H1 (cell line): ENCODE results near the gene FNDC5. TPM values are rescaled to one million over a fixed set of nuclear protein-coding genes. Genes with fewer than 3 reads are reported as not detected.
A peak's percentile ranks its signal among the peaks of the same experiment; 100 is the strongest.

Source experiments
- CTCF ChIA-PET: fragments of 300-600 bp; sonication (Branson Sonifier 250); formaldehyde crosslinking; loops from one replicate; lab custom pipeline; 2021; ENCODE audit not compliant: partially characterized antibody; lab: Charles Lee
- POLR2A ChIA-PET: fragments of 300-600 bp; sonication (Branson Sonifier 250); formaldehyde crosslinking; loops from one replicate; lab custom pipeline; 2021; ENCODE audit warnings: inconsistent platforms; ENCODE audit not compliant: partially characterized antibody; lab: Charles Lee
- DNase-seq, 2 experiments: peaks; one replicate each; pipeline versions ENCODE4 v3.0.0 to v3.0.0-alpha.2; 2010 to 2022; ENCODE audit warnings: low spot score in 2 of 2, low read depth in 1 of 2, mixed read lengths in 1 of 2
- FAIRE-seq: peaks from 2 replicates; lab custom pipeline; 2011; peaks lifted over from hg19 to GRCh38; lab: Jason Lieb, UNC
- H2AFZ ChIP-seq: 2 replicates; pipeline ENCODE4 v1.8.1; 2012; ENCODE audit warnings: low read length, inconsistent platforms
- H2AK5ac ChIP-seq: 2 replicates; pipeline ENCODE4 v1.6.1; 2013; ENCODE audit warnings: low read depth, low read length
- H2BK120ac ChIP-seq: replicated peaks from 2 replicates; pipeline ENCODE3; 2013; ENCODE audit warnings: low read depth, low read length, inconsistent platforms
- H2BK12ac ChIP-seq: 2 replicates; pipeline ENCODE4 v1.6.1; 2013; ENCODE audit warnings: low read depth, low read length
- H2BK15ac ChIP-seq: 2 replicates; pipeline ENCODE4 v1.6.1; 2013; ENCODE audit warnings: low read length
- H2BK20ac ChIP-seq: 2 replicates; pipeline ENCODE4 v1.6.1; 2013; ENCODE audit warnings: low read length
- H2BK5ac ChIP-seq: 2 replicates; pipeline ENCODE4 v1.6.1; 2013; ENCODE audit warnings: low read depth, low read length
- H3K14ac ChIP-seq: 2 replicates; pipeline ENCODE4 v1.6.1; 2013; ENCODE audit warnings: inconsistent platforms; ENCODE audit not compliant: insufficient read length
- H3K18ac ChIP-seq: 2 replicates; pipeline ENCODE4 v1.6.1; 2013; ENCODE audit warnings: low read length; ENCODE audit errors: extremely low read depth
- H3K23ac ChIP-seq: 2 replicates; pipeline ENCODE4 v1.6.1; 2013; ENCODE audit warnings: inconsistent platforms; ENCODE audit not compliant: insufficient read length
- H3K23me2 ChIP-seq: 2 replicates; pipeline ENCODE4 v1.6.1; 2013; ENCODE audit warnings: low read depth, low read length
- H3K27ac ChIP-seq: 2 replicates; pipeline ENCODE4 v1.6.1; 2011; ENCODE audit warnings: low read depth, low read length, inconsistent platforms
- H3K27me3 ChIP-seq, 4 experiments: replicated peaks in 1 of 4; 1 replicate in 1 of 4; 2 replicates in 3 of 4; pipeline versions ENCODE4 v1.6.1 to v1.8.1; 2011 to 2013; ENCODE audit warnings: low read length in 3 of 4, mild to moderate bottlenecking in 3 of 4, inconsistent platforms in 2 of 4, mixed read lengths in 2 of 4, moderate library complexity in 1 of 4; ENCODE audit not compliant: control insufficient read depth in 3 of 4, insufficient read depth in 3 of 4; ENCODE audit errors: extremely low read depth in 1 of 4
- H3K36me3 ChIP-seq, 4 experiments: 2 replicates each; pipeline versions ENCODE4 v1.6.1 to v1.8.1; 2011 to 2013; ENCODE audit warnings: mild to moderate bottlenecking in 4 of 4, low read length in 3 of 4, moderate library complexity in 2 of 4, control low read depth in 1 of 4, inconsistent platforms in 1 of 4; ENCODE audit not compliant: insufficient read depth in 4 of 4, control insufficient read depth in 2 of 4
- H3K4ac ChIP-seq: replicated peaks from 2 replicates; pipeline ENCODE3; 2013; ENCODE audit warnings: low read length, low read depth, mixed read lengths, inconsistent platforms; ENCODE audit not compliant: insufficient read length
- H3K4me1 ChIP-seq, 4 experiments: replicated peaks in 1 of 4; 1 replicate in 1 of 4; 2 replicates in 3 of 4; pipeline versions ENCODE4 v1.6.1 to v1.8.1; 2011 to 2013; ENCODE audit warnings: low read length in 3 of 4, inconsistent platforms in 2 of 4, mixed read lengths in 1 of 4; ENCODE audit not compliant: insufficient read depth in 4 of 4, control insufficient read depth in 3 of 4
- H3K4me2 ChIP-seq, 2 experiments: 2 replicates each; pipeline versions ENCODE4 v1.6.1 to v1.8.1; 2011 to 2013; ENCODE audit warnings: low read depth in 2 of 2, low read length in 2 of 2, control low read depth in 1 of 2, inconsistent platforms in 1 of 2, mild to moderate bottlenecking in 1 of 2; ENCODE audit not compliant: insufficient read depth in 1 of 2
- H3K4me3 ChIP-seq, 4 experiments: fragments of 200-600, 300-600 bp in 1 of 4; sonication (generic), shearing (Covaris generic), sonication (Bioruptor Twin) in 1 of 4; 2 replicates each; pipeline versions ENCODE4 v1.5.1 to v1.8.1; 2011 to 2016; ENCODE audit warnings: low read length in 4 of 4, low read depth in 3 of 4, control low read depth in 2 of 4, inconsistent platforms in 2 of 4, mild to moderate bottlenecking in 2 of 4, mixed read lengths in 1 of 4, moderate library complexity in 1 of 4; ENCODE audit not compliant: insufficient read depth in 2 of 4; ENCODE audit errors: extremely low read depth in 1 of 4
- H3K56ac ChIP-seq: replicated peaks from 2 replicates; pipeline ENCODE3; 2013; ENCODE audit warnings: low read depth, mild to moderate bottlenecking, mixed read lengths, low read length, inconsistent platforms; ENCODE audit not compliant: insufficient read length
- H3K79me1 ChIP-seq: 2 replicates; pipeline ENCODE4 v1.6.1; 2013; ENCODE audit warnings: low read depth, low read length, control low read depth
- H3K79me2 ChIP-seq, 2 experiments: 2 replicates each; pipeline versions ENCODE4 v1.6.1 to v1.8.1; 2012 to 2013; ENCODE audit warnings: low read length in 2 of 2, mild to moderate bottlenecking in 2 of 2, inconsistent platforms in 1 of 2; ENCODE audit not compliant: insufficient read depth in 2 of 2, control insufficient read depth in 1 of 2
- H3K9ac ChIP-seq, 4 experiments: replicated peaks in 1 of 4; 1 replicate in 1 of 4; 2 replicates in 3 of 4; pipeline versions ENCODE4 v1.6.1 to v1.8.1; 2011 to 2013; ENCODE audit warnings: low read depth in 3 of 4, low read length in 3 of 4, control low read depth in 2 of 4, mild to moderate bottlenecking in 2 of 4, moderate library complexity in 2 of 4, inconsistent platforms in 1 of 4; ENCODE audit errors: extremely low read depth in 1 of 4
- H3K9me3 ChIP-seq, 2 experiments: 2 replicates each; pipeline versions ENCODE4 v1.6.1 to v1.8.1; 2012 to 2013; ENCODE audit warnings: mild to moderate bottlenecking in 2 of 2, moderate library complexity in 2 of 2, control low read depth in 1 of 2, inconsistent platforms in 1 of 2, low read depth in 1 of 2, low read length in 1 of 2, mixed read lengths in 1 of 2; ENCODE audit not compliant: insufficient read depth in 2 of 2
- H4K20me1 ChIP-seq, 2 experiments: replicated peaks in 1 of 2; 2 replicates each; pipeline versions ENCODE3 to v1.8.1; 2011 to 2013; ENCODE audit warnings: inconsistent platforms in 2 of 2, low read length in 2 of 2, mild to moderate bottlenecking in 1 of 2; ENCODE audit not compliant: insufficient read depth in 2 of 2, control insufficient read depth in 1 of 2
- H4K5ac ChIP-seq: 2 replicates; pipeline ENCODE4 v1.6.1; 2013; ENCODE audit warnings: low read length, low read depth, mixed read lengths, inconsistent platforms; ENCODE audit not compliant: insufficient read length
- H4K8ac ChIP-seq: 2 replicates; pipeline ENCODE4 v1.8.0; 2013; ENCODE audit warnings: mild to moderate bottlenecking, moderate library complexity, low read length, inconsistent platforms; ENCODE audit not compliant: insufficient read depth; ENCODE audit errors: extremely low read depth
- H4K91ac ChIP-seq: replicated peaks from 2 replicates; pipeline ENCODE3; 2013; ENCODE audit warnings: low read length, mixed read lengths, inconsistent platforms; ENCODE audit not compliant: insufficient read length
- BCL11A ChIP-seq, 2 experiments: IDR thresholded peaks; one replicate each; pipeline ENCODE4 v1.6.1; 2011; ENCODE audit warnings: low read depth in 2 of 2, low read length in 2 of 2, mild to moderate bottlenecking in 2 of 2
- CREB1 ChIP-seq: IDR thresholded peaks from 2 replicates; pipeline ENCODE4 v1.6.1; 2012; ENCODE audit warnings: inconsistent platforms
- EP300 ChIP-seq, 2 experiments: IDR thresholded peaks; 1 replicate in 1 of 2; 2 replicates in 1 of 2; pipeline ENCODE4 v1.6.1; 2011 to 2012; ENCODE audit warnings: low read depth in 2 of 2, low read length in 2 of 2, mild to moderate bottlenecking in 2 of 2, borderline replicate concordance in 1 of 2, inconsistent platforms in 1 of 2, moderate library complexity in 1 of 2
- FOSL1 ChIP-seq: IDR thresholded peaks from 2 replicates; pipeline ENCODE4 v1.6.1; 2011; ENCODE audit warnings: mild to moderate bottlenecking, low read depth, low read length, moderate library complexity; ENCODE audit not compliant: insufficient read depth
- JUND ChIP-seq: IDR thresholded peaks from 2 replicates; pipeline ENCODE4 v1.6.1; 2011; ENCODE audit warnings: mild to moderate bottlenecking, improper control_type of control experiment, low read length
- NANOG ChIP-seq: IDR thresholded peaks from 2 replicates; pipeline ENCODE4 v1.6.1; 2011; ENCODE audit warnings: low read length, low read depth, mild to moderate bottlenecking, inconsistent platforms; ENCODE audit not compliant: insufficient read depth, poor library complexity, severe bottlenecking
- RAD21 ChIP-seq, 2 experiments: IDR thresholded peaks in 1 of 2; conservative IDR thresholded peaks in 1 of 2; 2 replicates each; pipeline ENCODE4 v1.6.1; 2011; ENCODE audit warnings: low read depth in 2 of 2, low read length in 2 of 2, improper control_type of control experiment in 1 of 2, inconsistent platforms in 1 of 2, mild to moderate bottlenecking in 1 of 2, moderate library complexity in 1 of 2
- SRF ChIP-seq: IDR thresholded peaks from 2 replicates; pipeline ENCODE4 v1.6.1; 2011; ENCODE audit warnings: mild to moderate bottlenecking, low read depth, low read length, moderate library complexity
- TCF12 ChIP-seq: IDR thresholded peaks from 2 replicates; pipeline ENCODE4 v1.6.1; 2011; ENCODE audit warnings: low read depth, mild to moderate bottlenecking, low read length
- WGBS, 2 experiments: shearing (Covaris generic) in 1 of 2; methylation state at CpG; one replicate each; pipeline versions ENCODE4 v1.1.6 to v1.1.7; 2013 to 2015; ENCODE audit warnings: low lambda C conversion rate in 2 of 2, mixed read lengths in 2 of 2, inconsistent platforms in 1 of 2, low coverage in 1 of 2, missing lambda C conversion rate in 1 of 2; ENCODE audit not compliant: insufficient replicate concordance in 2 of 2, insufficient coverage in 1 of 2, insufficient read length in 1 of 2; ENCODE audit errors: extremely low coverage in 1 of 2, missing lambda C conversion rate in 1 of 2; 5-methylcytosine and 5-hydroxymethylcytosine counted together
- polyA plus RNA-seq, 7 experiments: library from polyadenylated mRNA; depleted of rRNA in 3 of 7; stranded (reverse) in 5 of 7; unstranded in 2 of 7; fragments of >200 nt in 5 of 7; fragments of 200-250 nt in 2 of 7; gene quantifications; 1 replicate in 5 of 7; 2 replicates in 1 of 7; 4 replicates in 1 of 7; pipeline versions ENCODE4 v1.2.1 to v1.2.3, GENCODE V29; 2011 to 2013; ENCODE audit warnings: missing spikeins in 2 of 7, mixed read lengths in 2 of 7
- total RNA-seq: library from RNA; stranded (reverse); fragmentation: NEBNext Ultra II Directional; extraction: Animal tissue kit (Norgen Biotek cat#: 25700); gene quantifications from 2 replicates; pipeline ENCODE4 v1.2.1, GENCODE V29; 2021

FNDC5 gene
- total and polyA plus RNA-seq, 2 of the 8 experiments (the other 6 are each of a cell fraction or from before 2014, with no cell fraction given), result 1.8 to 2.0 TPM

- H3K4me3 ChIP-seq, result peak within 1 kb of the TSS in 2 of 4 experiments; percentile 10 to 53; a peak in 4 of 8 replicates
- H3K36me3 ChIP-seq, result no peaks in the 10 kb centered on the region
- ChIA-PET POLR2A (interaction anchor here (0.7 to 1.8 kb wide), 5 partner anchors 9 to 79 kb away, joined by 3 to 5 read pairs (median 3); partner anchors contain the start of genes RNF19B, S100PBP and YARS1), CTCF (interaction anchor here (0.7 to 19.0 kb wide), 15 partner anchors 6 to 553 kb away, joined by 3 to 382 read pairs (median 4); partner anchors contain the start of genes AZIN2, FNDC5, HPCA and TMEM54)
- H3K18ac ChIP-seq, result no peak within 1 kb of the TSS
- no peak within 1 kb of the TSS for H3K9ac ChIP-seq
- H3K9me3 ChIP-seq, result no peaks in the 10 kb centered on the region
- peaks cover 5% of the 10 kb centered on the region; the same call in 1 of the 2 replicates for H3K23me2 ChIP-seq
- H3K27ac ChIP-seq, result no peak within 1 kb of the TSS
- no peak within 1 kb of the TSS for H2AFZ ChIP-seq
- no peak within 1 kb of the TSS for H2BK5ac ChIP-seq
- no peak within 1 kb of the TSS for H3K56ac ChIP-seq
- H3K79me1 ChIP-seq, result no peaks in the 10 kb centered on the region
- peaks cover 0 to 14% (median 5%) of the 10 kb centered on the region in 4 experiments; a peak in 4 of 7 replicates for H3K4me1 ChIP-seq
- no peak within 1 kb of the TSS for H2AK5ac ChIP-seq
- peak within 1 kb of the TSS; percentile 57 to 67 for H3K4me2 ChIP-seq
- peaks cover 3 to 41% (median 20%) of the 10 kb centered on the region in 4 experiments; a peak in 6 of 7 replicates for H3K27me3 ChIP-seq
- no peak within 1 kb of the TSS for H3K4ac ChIP-seq
- WGBS, 2 experiments, result 27% methylated on average over 20 of the region's 79 CpGs; no CpG with 5 or more reads in 1 of the 2 experiments
- H3K79me2 ChIP-seq, result no peaks in the 10 kb centered on the region
- H4K91ac ChIP-seq, result no peak within 1 kb of the TSS
- H2BK12ac ChIP-seq, result no peak within 1 kb of the TSS; the same call in 1 of the 2 replicates
- no peak within 1 kb of the TSS for H2BK120ac ChIP-seq
- FAIRE-seq (no peak), DNase-seq (peak in 1 of 2 experiments; percentile 99)
- no peak within 1 kb of the TSS; the same call in 1 of the 2 replicates for H2BK15ac ChIP-seq
- peak within 1 kb of the TSS; percentile 22; the same call in 1 of the 2 replicates for H4K8ac ChIP-seq
- peaks cover 0 to 15% of the 10 kb centered on the region in 2 experiments for H4K20me1 ChIP-seq
- H4K5ac ChIP-seq, result no peak within 1 kb of the TSS
- no peak within 1 kb of the TSS for H2BK20ac ChIP-seq
- no peak within 1 kb of the TSS for H3K23ac ChIP-seq
- no peak within 1 kb of the TSS for H3K14ac ChIP-seq
- TF ChIP-seq NANOG (peak; percentile 51), SRF (peak; percentile 8; the same call in 1 of the 2 replicates), RAD21 (IDR thresholded peaks at IDR 0.05 in 1 of 2, conservative IDR thresholded peaks at IDR 0.05 in 1 of 2; ENCODE audit: low read depth in 2 of 2, low read length in 2 of 2) (peak; percentile 47 to 74), FOSL1 (0 out of 2 replicates have a peak, but pooled peaks have one; percentile 68), EP300 (IDR thresholded peaks at IDR 0.05; ENCODE audit: borderline replicate concordance in 1 of 2, low read depth in 2 of 2, low read length in 2 of 2) (0 out of 3 replicates have a peak, but pooled peaks of 1 of the 2 experiments have one; percentile 43), BCL11A (IDR thresholded peaks at IDR 0.05; ENCODE audit: low read depth in 2 of 2, low read length in 2 of 2) (no peak), CREB1 (peak; percentile 70), JUND (0 out of 2 replicates have a peak, but pooled peaks have one; percentile 32), TCF12 (peak; percentile 63; the same call in 1 of the 2 replicates)
These were observed 15.5 kb upstream of the FNDC5 start, which contains the start of gene HPCA for GRCh38 chr1:32886004-32886827. Gene HPCA (plus strand): TSS chr1:32886491. CDS start chr1:32888899, 2,408 bp downstream.
